ENCODE measurements around the gene RARRES2. TPM values are rescaled to one million over a fixed set of nuclear protein-coding genes. Genes with fewer than 3 reads are reported as not detected.

RARRES2 gene
- total RNA-seq, 4 donors from 2014 or later = 12.8 to 23.4 (median 16.5) TPM

GRCh38 chr7:150360363-150361058 is 19.1 kb upstream of the RARRES2 start:
- TF ChIP-seq EP300 (IDR thresholded peaks at IDR 0.05) (no peak), POLR2A (IDR thresholded peaks at IDR 0.05) (no peak), POLR2AphosphoS5 (IDR thresholded peaks at IDR 0.05) (no peak)
- TF ChIP-seq, protein P1, sequence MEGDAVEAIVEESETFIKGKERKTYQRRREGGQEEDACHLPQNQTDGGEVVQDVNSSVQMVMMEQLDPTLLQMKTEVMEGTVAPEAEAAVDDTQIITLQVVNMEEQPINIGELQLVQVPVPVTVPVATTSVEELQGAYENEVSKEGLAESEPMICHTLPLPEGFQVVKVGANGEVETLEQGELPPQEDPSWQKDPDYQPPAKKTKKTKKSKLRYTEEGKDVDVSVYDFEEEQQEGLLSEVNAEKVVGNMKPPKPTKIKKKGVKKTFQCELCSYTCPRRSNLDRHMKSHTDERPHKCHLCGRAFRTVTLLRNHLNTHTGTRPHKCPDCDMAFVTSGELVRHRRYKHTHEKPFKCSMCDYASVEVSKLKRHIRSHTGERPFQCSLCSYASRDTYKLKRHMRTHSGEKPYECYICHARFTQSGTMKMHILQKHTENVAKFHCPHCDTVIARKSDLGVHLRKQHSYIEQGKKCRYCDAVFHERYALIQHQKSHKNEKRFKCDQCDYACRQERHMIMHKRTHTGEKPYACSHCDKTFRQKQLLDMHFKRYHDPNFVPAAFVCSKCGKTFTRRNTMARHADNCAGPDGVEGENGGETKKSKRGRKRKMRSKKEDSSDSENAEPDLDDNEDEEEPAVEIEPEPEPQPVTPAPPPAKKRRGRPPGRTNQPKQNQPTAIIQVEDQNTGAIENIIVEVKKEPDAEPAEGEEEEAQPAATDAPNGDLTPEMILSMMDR (IDR thresholded peaks at IDR 0.05) = no peak
- H3K9me3 ChIP-seq = no peaks in the 10 kb centered on the region
- H3K4me3 ChIP-seq = no peak overlapping the region
- WGBS = 89% methylated on average over 5 of the region's 5 CpGs
- H3K27me3 ChIP-seq = no peaks in the 10 kb centered on the region
- no peaks in the 10 kb centered on the region for H3K36me3 ChIP-seq
- DNase-seq (ENCODE audit: low spot score in 2 of 2) = no peak
- H3K4me1 ChIP-seq = peaks cover 7% of the 10 kb centered on the region
- no peak overlapping the region for H3K27ac ChIP-seq

DNA sequence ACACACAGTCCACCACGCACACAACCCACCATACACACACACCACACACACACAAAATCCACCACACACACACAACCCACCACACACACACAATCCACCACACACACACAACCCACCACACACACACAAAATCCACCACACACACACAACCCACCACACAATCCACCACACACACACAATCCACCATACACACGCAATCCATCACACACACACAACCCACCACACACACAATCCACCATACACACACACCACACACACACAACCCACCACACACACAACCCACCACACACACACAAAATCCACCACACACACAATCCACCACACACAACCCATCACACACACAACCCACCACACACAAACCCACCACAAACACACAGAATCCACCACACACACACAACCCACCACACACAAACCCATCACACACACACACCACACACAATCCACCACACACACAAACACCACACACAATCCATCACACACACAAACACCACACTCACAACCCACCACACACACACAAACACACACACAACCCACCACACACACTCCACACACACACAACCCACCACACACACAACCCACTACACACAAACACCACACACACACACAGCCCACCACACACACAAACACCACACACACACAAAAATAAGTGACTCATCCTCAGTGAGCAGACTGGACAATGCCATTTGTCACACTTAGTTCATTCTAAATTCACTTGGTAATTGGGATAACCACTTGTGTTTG is 18.4 kb upstream of the RARRES2 start:
- no peak overlapping the region for H3K27ac ChIP-seq
- H3K9me3 ChIP-seq = no peaks in the 10 kb centered on the region
- H3K4me1 ChIP-seq = peaks cover 7% of the 10 kb centered on the region
- no peaks in the 10 kb centered on the region for H3K27me3 ChIP-seq
- TF ChIP-seq EP300 (IDR thresholded peaks at IDR 0.05) (no peak), POLR2A (IDR thresholded peaks at IDR 0.05) (no peak), POLR2AphosphoS5 (IDR thresholded peaks at IDR 0.05) (no peak)
- TF ChIP-seq, protein P1 (IDR thresholded peaks at IDR 0.05) = no peak
- no peak overlapping the region for H3K4me3 ChIP-seq
- no peak for DNase-seq (ENCODE audit: low spot score in 2 of 2)
- H3K36me3 ChIP-seq = no peaks in the 10 kb centered on the region
- 93% methylated on average over 2 of the region's 2 CpGs for WGBS

- TF ChIP-seq EP300 (IDR thresholded peaks at IDR 0.05) (no peak), POLR2A (IDR thresholded peaks at IDR 0.05) (no peak), POLR2AphosphoS5 (IDR thresholded peaks at IDR 0.05) (no peak)
- TF ChIP-seq, protein P1 (IDR thresholded peaks at IDR 0.05) = no peak
- H3K36me3 ChIP-seq = no peaks in the 10 kb centered on the region
- H3K4me1 ChIP-seq = peaks cover 7% of the 10 kb centered on the region
- H3K9me3 ChIP-seq = no peaks in the 10 kb centered on the region
- no peaks in the 10 kb centered on the region for H3K27me3 ChIP-seq
- no peak for DNase-seq (ENCODE audit: low spot score in 2 of 2)
- WGBS = 82% methylated on average over 4 of the region's 4 CpGs
- no peak overlapping the region for H3K4me3 ChIP-seq
- no peak overlapping the region for H3K27ac ChIP-seq
These were observed 17.7 kb upstream of the RARRES2 start for GRCh38 chr7:150358988-150359621.

DNA sequence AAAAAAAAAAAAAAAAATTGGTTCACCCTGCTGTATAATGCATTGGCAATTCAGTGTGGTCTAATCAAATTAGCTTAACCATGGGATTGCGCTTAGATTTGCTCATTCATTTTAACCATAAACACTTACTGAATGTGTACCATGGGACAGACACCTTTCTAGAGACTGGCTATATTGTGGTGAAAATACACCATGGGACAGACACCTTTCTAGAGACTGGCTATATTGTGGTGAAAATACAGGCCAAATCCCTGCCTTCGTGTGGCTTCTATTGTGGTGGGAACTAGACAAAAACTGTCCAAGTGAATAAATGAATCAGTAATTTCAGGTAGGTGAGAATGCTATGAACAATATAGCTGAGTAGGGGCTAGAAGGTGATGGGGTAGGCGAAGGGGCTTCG is 17.0 kb upstream of the RARRES2 start:
- Histone ChIP-seq H3K9me3 (no peaks in the 10 kb centered on the region), H3K27ac (no peak overlapping the region), H3K4me1 (peaks cover 7% of the 10 kb centered on the region), H3K4me3 (no peak overlapping the region), H3K27me3 (no peaks in the 10 kb centered on the region), H3K36me3 (no peaks in the 10 kb centered on the region)
- WGBS = 93% methylated on average over 4 of the region's 4 CpGs
- TF ChIP-seq POLR2A (IDR thresholded peaks at IDR 0.05) = no peak
- no peak for DNase-seq (ENCODE audit: low spot score in 2 of 2)

GRCh38 chr7:150357771-150358427 is 16.5 kb upstream of the RARRES2 start:
- Histone ChIP-seq H3K9me3 (no peaks in the 10 kb centered on the region), H3K4me3 (no peak overlapping the region), H3K36me3 (no peaks in the 10 kb centered on the region), H3K4me1 (peaks cover 7% of the 10 kb centered on the region), H3K27ac (no peak overlapping the region), H3K27me3 (no peaks in the 10 kb centered on the region)
- TF ChIP-seq POLR2A (IDR thresholded peaks at IDR 0.05) = no peak
- TF ChIP-seq, protein P1 (IDR thresholded peaks at IDR 0.05) = no peak
- no peak for TF ChIP-seq EP300 (IDR thresholded peaks at IDR 0.05)
- no peak for TF ChIP-seq POLR2AphosphoS5 (IDR thresholded peaks at IDR 0.05)
- WGBS = 72% methylated on average over 13 of the region's 13 CpGs
- no peak for DNase-seq (ENCODE audit: low spot score in 2 of 2)

Measured in suprapubic skin (tissue), 4 donors.